Stimulated activated CD4-positive, alpha-beta T cell treated with anti-CD3 and anti-CD28 coated beads, TNF-alpha, amount 100 ng/mL, for 4 hours (primary cell): ENCODE results near the gene SLAMF6.

Source experiments
- DNase-seq, 3 experiments: peaks; one replicate each; pipeline ENCODE4 v3.0.0-alpha.2; 2020; ENCODE audit warnings: low read depth in 3 of 3

The SLAMF6 gene

GRCh38 chr1:160467576-160467975, 55.5 kb downstream of the SLAMF6 start:
- DNase-seq = no peak

GRCh38 chr1:160466961-160467360, 56.1 kb downstream of the SLAMF6 start:
- DNase-seq = no peak

- DNase-seq = no peak
These were observed 57.9 kb downstream of the SLAMF6 start for GRCh38 chr1:160465123-160465522.

GRCh38 chr1:160460683-160461287, 62.3 kb downstream of the SLAMF6 start:
- no peak for DNase-seq

GRCh38 chr1:160460214-160460642, 62.8 kb downstream of the SLAMF6 start:
- no peak for DNase-seq

GRCh38 chr1:160459687-160460086, 63.4 kb downstream of the SLAMF6 start:
- no peak for DNase-seq

GRCh38 chr1:160459056-160459455, 64.0 kb downstream of the SLAMF6 start:
- DNase-seq = no peak

GRCh38 chr1:160455153-160455517, 67.9 kb downstream of the SLAMF6 start:
- DNase-seq = no peak

GRCh38 chr1:160454371-160455152, 68.5 kb downstream of the SLAMF6 start:
- no peak for DNase-seq

- no peak for DNase-seq
These were observed 69.6 kb downstream of the SLAMF6 start for GRCh38 chr1:160453443-160453842.

- DNase-seq = no peak
These were observed 71.2 kb downstream of the SLAMF6 start for GRCh38 chr1:160451859-160452232.

- DNase-seq = no peak
These were observed 71.8 kb downstream of the SLAMF6 start for GRCh38 chr1:160451119-160451858.

- no peak for DNase-seq
These were observed 73.6 kb downstream of the SLAMF6 start for GRCh38 chr1:160449494-160449893.

- no peak for DNase-seq
These were observed 76.0 kb downstream of the SLAMF6 start for GRCh38 chr1:160446945-160447600.

- no peak for DNase-seq
These were observed 83.3 kb downstream of the SLAMF6 start for GRCh38 chr1:160439718-160440117.

GRCh38 chr1:160438935-160439334, 84.1 kb downstream of the SLAMF6 start:
- DNase-seq = no peak

GRCh38 chr1:160438317-160438918, 84.6 kb downstream of the SLAMF6 start:
- no peak for DNase-seq

GRCh38 chr1:160437432-160438316, 85.4 kb downstream of the SLAMF6 start:
- DNase-seq = no peak

- no peak for DNase-seq
These were observed 86.1 kb downstream of the SLAMF6 start for GRCh38 chr1:160436966-160437365.
